Spleen (tissue), 7 donors: ENCODE results near the gene GABARAPL2.

Experiments used
- POLR2A ChIP-seq, 3 donors: fragments of 450-650 bp; IDR thresholded peaks; one replicate each; pipeline ENCODE4 v1.5.1; 2017; ENCODE audit warnings: antibody characterized with exemption in 3 of 3, mild to moderate bottlenecking in 1 of 3
- POLR2AphosphoS5 ChIP-seq, 3 donors: sonication (generic); formaldehyde crosslinking; IDR thresholded peaks; one replicate each; pipeline ENCODE4 v1.5.1; 2017; ENCODE audit warnings: antibody characterized with exemption in 3 of 3
- TF ChIP-seq, protein P1 (sequence below), 11 experiments: fragments of 200-600 bp in 7 of 11; fragments of 450-650 bp in 4 of 11; sonication (generic) in 4 of 11; IDR thresholded peaks in 8 of 11; conservative IDR thresholded peaks in 3 of 11; 1 replicate in 7 of 11; 2 replicates in 4 of 11; pipeline versions ENCODE4 v1.4.0 to v1.8.0; 2016 to 2021; ENCODE audit warnings: antibody characterized with exemption in 11 of 11, inconsistent platforms in 4 of 11, mild to moderate bottlenecking in 1 of 11
- donor health status: DM: no; HTN: no; CAD: no; lungs with moderate emphysema.
- donor health status: DM: no; HTN: no; CAD: no.
- donor health status: DM: no; HTN: no; CAD: no.

- TF ChIP-seq, protein P1, sequence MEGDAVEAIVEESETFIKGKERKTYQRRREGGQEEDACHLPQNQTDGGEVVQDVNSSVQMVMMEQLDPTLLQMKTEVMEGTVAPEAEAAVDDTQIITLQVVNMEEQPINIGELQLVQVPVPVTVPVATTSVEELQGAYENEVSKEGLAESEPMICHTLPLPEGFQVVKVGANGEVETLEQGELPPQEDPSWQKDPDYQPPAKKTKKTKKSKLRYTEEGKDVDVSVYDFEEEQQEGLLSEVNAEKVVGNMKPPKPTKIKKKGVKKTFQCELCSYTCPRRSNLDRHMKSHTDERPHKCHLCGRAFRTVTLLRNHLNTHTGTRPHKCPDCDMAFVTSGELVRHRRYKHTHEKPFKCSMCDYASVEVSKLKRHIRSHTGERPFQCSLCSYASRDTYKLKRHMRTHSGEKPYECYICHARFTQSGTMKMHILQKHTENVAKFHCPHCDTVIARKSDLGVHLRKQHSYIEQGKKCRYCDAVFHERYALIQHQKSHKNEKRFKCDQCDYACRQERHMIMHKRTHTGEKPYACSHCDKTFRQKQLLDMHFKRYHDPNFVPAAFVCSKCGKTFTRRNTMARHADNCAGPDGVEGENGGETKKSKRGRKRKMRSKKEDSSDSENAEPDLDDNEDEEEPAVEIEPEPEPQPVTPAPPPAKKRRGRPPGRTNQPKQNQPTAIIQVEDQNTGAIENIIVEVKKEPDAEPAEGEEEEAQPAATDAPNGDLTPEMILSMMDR (IDR thresholded peaks at IDR 0.05 in 8 of 11, conservative IDR thresholded peaks at IDR 0.05 in 3 of 11), result no peak
- TF ChIP-seq POLR2A (IDR thresholded peaks at IDR 0.05), result no peak
- TF ChIP-seq POLR2AphosphoS5 (IDR thresholded peaks at IDR 0.05), result no peak
These were observed 30.9 kb upstream of the GABARAPL2 start for GRCh38 chr16:75535211-75535843.
